ENCODE data around the gene CELA2B.
"Not testable (repeated sequence)": the region's sequence is repeated elsewhere in the genome, so short reads cannot be mapped to it uniquely, and the experiment has no call there.

CELA2B gene

DNA sequence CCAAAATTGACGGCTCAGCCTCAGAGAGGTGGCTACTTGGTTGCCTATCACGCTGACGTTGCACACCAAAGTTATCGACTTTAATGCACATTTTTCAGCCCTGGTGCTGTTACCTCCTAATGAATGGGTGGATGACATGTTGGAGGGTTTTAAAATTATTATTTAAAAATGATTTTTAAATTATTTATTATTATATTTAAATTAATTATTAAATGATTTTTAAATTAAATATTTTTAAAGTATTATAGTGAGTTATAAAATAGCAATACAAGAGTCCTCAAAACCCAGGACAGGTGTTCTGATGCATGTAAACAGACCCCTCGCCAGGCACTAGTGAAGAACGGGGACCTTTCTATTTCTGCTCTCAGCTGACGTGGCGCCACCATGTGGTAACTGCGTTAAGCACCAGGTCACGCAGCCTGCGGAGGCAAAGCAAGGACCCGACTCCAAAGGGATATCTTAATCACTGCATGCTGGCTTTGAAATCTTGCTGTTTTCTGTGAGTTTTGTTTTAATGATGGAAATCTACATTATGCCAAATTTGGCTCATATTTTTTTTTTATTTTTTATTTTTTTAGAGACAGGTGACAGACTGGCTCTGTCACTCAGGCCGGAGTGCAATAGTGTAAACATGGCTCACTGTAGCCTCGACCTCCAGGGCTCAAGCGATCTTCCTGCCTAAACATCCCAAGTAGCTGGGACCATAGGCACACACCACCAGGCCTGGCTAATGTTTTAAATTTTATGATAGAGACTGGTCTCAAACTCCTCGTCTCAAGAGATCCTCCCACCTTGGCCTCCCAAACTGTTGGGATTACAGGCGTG lies 25.5 kb downstream of the CELA2B start:
- DNase-seq = peak; percentile 48

- DNase-seq = no peak
These were observed 28.5 kb downstream of the CELA2B start for GRCh38 chr1:15504436-15504835.

GRCh38 chr1:15506831-15507230 lies 30.9 kb downstream of the CELA2B start:
- no peak for DNase-seq

DNA sequence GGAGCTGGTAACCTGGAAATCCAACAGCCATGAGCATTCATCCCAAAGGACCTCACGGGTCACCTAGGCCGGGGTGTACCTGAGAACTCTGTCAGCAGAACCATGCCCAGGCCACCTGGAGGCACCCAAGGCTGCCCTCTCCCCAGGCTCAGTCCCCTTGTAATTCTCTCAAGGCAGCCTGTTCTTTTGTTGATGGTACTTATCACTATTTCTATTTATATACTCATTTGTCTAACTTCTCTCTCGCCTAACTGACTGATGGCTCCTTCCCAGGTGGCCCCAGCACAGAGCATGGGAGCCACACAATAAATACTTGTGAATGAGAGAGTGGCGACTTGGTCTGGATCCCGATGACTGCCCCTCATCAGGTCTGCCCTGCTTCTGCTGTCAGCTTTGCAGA lies 31.4 kb downstream of the CELA2B start:
- DNase-seq = no peak

- no peak for DNase-seq
These were observed 33.0 kb downstream of the CELA2B start for GRCh38 chr1:15508700-15509487.

DNA sequence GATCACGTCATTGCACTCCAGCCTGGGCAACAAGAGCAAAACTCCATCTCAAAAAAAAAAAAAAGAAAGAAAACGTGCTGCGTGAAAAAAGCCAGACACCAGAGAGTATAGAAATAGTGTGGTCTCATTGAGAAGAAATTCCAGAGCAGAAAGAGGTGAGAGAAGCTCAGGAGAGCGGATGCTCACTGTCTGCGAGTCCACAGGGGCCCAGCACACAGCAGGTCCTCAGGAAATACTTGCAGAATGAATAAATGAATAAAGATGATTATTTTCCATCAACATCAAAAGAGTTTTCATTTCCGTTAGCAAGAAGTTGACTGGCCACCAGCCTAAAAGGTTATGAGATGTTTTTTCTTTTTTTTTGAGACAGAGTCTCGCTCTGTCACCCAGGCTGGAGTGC lies 33.7 kb downstream of the CELA2B start:
- no peak for DNase-seq

- no peak for DNase-seq
These were observed 34.9 kb downstream of the CELA2B start for GRCh38 chr1:15510611-15511405.

DNA sequence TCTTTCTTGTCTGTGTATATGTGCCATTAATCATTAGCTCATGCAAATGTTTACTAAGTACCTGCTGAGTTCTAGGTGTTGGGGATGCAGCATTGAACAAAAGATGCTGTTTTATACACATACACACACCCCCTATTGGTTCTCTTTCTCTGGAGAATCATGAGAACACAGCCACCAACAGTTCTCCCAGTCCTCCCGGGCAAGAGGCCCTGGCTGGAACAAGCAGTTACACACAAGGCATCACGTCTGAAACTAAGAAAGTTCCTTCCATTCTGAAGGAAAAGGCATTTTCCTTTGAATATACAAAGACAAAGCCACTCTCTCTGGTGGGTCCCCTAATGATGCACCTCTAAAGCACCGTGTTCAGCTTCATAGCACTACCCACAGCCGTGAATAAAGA lies 37.3 kb downstream of the CELA2B start:
- no peak for DNase-seq

DNA sequence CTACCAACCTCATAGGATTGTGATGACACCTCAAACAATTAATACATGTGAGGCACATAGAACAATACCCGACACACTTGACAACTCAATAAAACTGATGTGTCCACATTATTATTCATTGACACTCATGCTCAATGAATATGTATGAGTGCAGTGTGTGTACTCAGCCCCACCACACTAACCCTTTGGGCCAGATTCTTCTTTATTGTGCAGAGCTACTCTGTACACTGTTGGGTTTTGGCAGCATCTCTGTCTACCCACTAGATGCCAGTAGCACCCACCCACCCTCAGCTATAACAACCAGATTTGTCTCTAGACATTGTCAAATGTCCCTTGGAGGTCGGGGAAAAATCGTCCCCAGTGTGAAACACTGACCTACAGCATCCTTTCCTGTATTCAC lies 38.0 kb downstream of the CELA2B start:
- no peak for DNase-seq

DNA sequence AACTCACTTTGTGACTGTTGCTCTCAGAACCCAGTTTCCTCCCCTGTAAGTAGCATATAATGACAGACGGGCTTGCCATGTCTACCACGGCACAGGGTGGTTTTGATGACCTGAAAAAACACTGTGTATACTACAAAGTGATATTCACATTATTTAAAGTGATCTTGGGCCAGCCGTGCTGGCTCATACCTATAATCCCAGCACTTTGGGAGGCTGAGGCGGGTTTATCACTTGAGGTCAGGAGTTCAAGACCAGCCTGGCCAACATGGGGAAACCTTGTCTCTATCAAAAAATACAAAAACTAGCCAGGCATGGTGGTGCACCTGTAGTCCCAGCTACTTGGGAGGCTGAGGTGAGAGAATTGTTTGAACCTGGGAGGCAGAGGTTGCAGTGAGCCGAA lies 38.7 kb downstream of the CELA2B start:
- DNase-seq = not testable (repeated sequence)

- DNase-seq = no peak
These were observed 39.2 kb downstream of the CELA2B start for GRCh38 chr1:15515022-15515663.

DNA sequence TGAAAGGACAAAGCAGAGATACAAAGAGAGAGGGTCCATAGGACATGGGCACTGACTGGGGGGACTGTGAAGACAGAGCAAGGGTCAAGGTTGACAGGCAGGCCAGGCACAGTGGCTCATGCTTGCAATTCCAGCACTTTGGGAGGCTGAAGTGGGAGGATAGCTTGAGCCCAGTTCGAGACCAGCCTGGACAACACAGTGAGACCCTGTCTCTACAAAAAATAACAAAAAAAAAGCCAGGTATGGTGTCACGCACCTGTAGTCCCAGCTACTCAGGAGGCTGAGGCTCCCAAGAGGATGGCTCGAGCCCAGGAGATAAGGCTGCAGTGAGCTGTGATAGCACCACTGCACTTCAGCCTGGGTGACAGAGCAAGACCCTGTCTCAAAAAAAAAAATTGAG lies 43.7 kb downstream of the CELA2B start:
- no peak for DNase-seq

- DNase-seq = not testable (repeated sequence)
These were observed 45.5 kb downstream of the CELA2B start for GRCh38 chr1:15521206-15521906.

DNA sequence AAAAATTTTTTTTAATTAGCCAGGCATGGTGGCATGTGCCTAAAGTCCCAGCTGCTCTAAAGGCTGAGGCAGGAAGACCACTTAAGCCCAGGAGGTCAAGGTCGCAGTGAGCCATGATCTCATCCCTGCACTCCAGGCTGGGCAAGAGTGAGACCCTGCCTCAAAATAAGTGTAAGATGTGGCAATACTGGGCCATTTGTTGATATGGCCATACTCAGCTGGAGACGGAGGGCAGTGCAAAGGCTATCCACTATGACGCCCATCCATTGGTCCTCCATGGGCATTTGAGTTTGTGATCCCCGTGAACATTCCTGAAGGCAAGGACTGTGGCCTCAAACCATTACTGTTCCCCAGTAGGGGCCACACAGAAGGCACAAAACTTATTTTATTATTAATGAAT lies 46.6 kb downstream of the CELA2B start:
- no peak for DNase-seq

GRCh38 chr1:15523104-15524020 lies 47.5 kb downstream of the CELA2B start:
- no peak for DNase-seq

DNA sequence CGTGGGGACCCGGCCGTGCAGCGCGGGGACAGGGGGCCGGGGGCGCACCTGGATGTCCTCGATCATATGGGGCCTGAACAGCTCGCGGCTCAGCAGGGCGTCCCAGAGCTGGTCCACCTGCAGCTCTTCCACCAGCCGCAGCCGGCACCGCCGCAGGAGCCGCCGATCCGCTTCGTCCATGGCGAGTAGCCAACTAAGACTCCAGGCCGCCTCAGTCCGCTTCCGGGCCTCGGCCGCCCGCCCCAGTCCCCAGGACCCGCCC lies 48.0 kb downstream of the CELA2B start, which contains the start of gene CASP9:
Gene CASP9, minus strand, starts transcription at position 195 of the 262 bp plus-strand sequence. Its CDS starts 15 bp downstream, at position 180.
- no peak for DNase-seq

GRCh38 chr1:15524283-15525049 lies 48.6 kb downstream of the CELA2B start:
- DNase-seq = peak; percentile 96

DNA sequence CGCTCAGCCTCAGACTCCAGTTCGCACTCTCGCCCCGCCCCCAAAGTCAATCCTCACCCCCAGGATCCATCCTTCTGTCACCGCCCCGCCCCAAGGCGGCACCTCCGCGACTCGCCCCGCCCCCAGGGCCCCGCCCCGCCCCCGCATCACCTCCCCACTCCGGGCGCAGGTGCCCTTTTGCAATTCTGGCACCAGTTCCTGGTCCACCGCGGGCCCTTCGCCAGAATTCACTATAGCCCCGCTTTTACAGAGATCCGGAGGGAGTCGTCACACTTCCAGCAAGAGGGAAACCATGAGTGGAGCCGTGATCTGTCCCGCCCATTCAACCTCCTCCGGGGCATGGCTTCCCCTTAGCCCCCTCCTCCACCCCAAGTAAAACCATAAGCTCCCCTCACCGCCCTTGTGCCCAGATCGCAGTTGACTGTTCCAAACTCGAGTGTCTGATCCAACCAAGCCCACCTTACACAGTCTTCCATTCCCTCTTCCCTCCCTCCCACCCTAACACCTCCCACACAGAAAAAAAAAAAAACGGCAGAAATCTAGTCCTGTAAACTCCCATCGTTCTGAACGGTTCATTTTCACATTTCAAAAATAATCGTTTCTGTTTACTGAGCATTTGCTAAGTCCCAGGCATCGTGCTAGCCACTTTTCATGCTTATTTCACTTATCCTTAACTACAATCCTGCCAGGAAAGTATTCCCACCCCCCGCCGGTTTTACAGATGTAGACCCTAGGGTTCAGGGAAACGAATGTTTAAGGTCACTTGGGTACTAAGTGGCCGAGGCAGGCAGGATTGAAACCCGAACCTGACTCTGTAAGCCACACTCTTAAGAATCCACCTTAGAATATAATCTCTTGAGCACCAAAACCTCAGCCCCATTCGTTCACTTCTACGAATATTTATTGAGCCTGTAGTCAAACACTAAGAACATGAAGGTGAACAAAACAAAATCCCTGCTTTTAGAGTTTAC lies 49.4 kb downstream of the CELA2B start:
- DNase-seq = peak; percentile 99

DNA sequence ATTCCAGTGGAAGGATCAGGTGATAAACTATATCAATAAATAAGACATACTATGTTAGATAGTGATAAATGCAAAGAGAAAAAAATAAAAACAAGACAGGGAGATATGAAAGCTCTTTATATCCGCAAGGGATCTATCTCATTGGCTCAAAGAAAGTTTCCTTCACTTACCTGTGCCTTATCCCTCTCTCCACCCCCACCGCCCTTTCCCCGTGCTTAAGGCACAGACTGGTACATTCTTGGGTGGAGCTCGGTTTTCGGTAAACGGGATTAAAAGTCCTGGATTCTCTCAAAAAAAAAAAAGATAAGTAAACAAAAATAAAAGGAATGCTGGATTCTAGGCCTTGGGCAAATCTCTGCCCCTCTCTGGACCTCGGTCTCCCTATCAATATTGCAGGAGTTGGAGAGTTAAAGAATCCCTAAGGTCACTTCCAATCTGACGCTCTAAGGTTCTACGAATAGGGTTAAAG lies 50.2 kb downstream of the CELA2B start:
- DNase-seq = no peak
